ENCODE results near the gene GNG12. TPM values are rescaled to one million over a fixed set of nuclear protein-coding genes. Genes with fewer than 3 reads are reported as not detected.

GNG12 gene
- total and polyA plus RNA-seq, 9 of the 15 experiments (the other 6 are each of a cell fraction or from before 2014, with no cell fraction given) = 2.6 to 6.0 (median 4.1) TPM

DNA sequence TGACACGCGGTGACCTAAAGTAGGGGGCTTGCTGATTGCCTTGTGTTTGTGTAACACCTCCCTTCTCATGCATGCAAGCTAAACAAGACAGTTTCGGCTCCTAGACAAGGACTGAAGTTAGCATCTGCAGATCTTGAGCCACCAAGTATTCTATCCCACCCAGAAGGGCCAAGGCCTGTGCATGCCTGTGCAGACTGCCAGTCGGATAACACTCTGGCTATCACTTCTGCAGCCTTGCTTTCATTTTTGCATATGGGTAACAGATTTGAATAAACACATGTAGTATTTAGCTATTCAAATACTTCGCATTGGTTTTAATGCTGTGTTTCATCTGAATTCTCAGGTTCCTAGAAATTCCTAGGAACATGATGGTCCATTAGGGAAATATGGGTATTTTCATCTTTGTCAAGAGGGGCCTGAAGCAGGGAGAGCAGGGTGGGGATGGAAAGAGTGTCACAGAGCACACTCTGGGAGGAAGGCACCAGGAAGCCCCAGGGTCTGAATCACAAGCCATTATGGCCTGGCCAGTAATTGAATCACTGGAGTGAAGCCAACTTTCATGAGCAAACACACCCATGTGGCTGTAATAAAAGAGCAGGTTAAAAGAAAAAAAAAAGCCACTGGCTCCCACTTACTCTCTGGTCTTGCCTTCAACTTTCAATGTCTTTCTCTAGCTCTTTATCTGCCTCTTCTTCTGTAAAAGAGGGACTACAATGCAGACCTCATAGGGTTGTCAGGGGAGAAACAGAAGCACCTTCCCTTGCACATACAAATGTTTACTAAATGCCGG lies 120.0 kb downstream of the GNG12 start (continued):
- TF ChIP-seq, protein P1, sequence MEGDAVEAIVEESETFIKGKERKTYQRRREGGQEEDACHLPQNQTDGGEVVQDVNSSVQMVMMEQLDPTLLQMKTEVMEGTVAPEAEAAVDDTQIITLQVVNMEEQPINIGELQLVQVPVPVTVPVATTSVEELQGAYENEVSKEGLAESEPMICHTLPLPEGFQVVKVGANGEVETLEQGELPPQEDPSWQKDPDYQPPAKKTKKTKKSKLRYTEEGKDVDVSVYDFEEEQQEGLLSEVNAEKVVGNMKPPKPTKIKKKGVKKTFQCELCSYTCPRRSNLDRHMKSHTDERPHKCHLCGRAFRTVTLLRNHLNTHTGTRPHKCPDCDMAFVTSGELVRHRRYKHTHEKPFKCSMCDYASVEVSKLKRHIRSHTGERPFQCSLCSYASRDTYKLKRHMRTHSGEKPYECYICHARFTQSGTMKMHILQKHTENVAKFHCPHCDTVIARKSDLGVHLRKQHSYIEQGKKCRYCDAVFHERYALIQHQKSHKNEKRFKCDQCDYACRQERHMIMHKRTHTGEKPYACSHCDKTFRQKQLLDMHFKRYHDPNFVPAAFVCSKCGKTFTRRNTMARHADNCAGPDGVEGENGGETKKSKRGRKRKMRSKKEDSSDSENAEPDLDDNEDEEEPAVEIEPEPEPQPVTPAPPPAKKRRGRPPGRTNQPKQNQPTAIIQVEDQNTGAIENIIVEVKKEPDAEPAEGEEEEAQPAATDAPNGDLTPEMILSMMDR (IDR thresholded peaks at IDR 0.05 in 2 of 3, conservative IDR thresholded peaks at IDR 0.05 in 1 of 3; ENCODE audit: insufficient read depth in 2 of 3, low read depth in 1 of 3, low read length in 3 of 3) = no peak
- peak; percentile 90 for TF ChIP-seq NFIC (IDR thresholded peaks at IDR 0.05)
- no peak for TF ChIP-seq SPI1 (IDR thresholded peaks at IDR 0.05; ENCODE audit: borderline replicate concordance, low read depth, low read length)
- TF ChIP-seq SRSF1 (IDR thresholded peaks at IDR 0.05; ENCODE audit: low read depth, low read length) = no peak
- TF ChIP-seq ZFPM2 (CRISPR knock-in tag; IDR thresholded peaks at IDR 0.05) = no peak
- TF ChIP-seq, protein P2, sequence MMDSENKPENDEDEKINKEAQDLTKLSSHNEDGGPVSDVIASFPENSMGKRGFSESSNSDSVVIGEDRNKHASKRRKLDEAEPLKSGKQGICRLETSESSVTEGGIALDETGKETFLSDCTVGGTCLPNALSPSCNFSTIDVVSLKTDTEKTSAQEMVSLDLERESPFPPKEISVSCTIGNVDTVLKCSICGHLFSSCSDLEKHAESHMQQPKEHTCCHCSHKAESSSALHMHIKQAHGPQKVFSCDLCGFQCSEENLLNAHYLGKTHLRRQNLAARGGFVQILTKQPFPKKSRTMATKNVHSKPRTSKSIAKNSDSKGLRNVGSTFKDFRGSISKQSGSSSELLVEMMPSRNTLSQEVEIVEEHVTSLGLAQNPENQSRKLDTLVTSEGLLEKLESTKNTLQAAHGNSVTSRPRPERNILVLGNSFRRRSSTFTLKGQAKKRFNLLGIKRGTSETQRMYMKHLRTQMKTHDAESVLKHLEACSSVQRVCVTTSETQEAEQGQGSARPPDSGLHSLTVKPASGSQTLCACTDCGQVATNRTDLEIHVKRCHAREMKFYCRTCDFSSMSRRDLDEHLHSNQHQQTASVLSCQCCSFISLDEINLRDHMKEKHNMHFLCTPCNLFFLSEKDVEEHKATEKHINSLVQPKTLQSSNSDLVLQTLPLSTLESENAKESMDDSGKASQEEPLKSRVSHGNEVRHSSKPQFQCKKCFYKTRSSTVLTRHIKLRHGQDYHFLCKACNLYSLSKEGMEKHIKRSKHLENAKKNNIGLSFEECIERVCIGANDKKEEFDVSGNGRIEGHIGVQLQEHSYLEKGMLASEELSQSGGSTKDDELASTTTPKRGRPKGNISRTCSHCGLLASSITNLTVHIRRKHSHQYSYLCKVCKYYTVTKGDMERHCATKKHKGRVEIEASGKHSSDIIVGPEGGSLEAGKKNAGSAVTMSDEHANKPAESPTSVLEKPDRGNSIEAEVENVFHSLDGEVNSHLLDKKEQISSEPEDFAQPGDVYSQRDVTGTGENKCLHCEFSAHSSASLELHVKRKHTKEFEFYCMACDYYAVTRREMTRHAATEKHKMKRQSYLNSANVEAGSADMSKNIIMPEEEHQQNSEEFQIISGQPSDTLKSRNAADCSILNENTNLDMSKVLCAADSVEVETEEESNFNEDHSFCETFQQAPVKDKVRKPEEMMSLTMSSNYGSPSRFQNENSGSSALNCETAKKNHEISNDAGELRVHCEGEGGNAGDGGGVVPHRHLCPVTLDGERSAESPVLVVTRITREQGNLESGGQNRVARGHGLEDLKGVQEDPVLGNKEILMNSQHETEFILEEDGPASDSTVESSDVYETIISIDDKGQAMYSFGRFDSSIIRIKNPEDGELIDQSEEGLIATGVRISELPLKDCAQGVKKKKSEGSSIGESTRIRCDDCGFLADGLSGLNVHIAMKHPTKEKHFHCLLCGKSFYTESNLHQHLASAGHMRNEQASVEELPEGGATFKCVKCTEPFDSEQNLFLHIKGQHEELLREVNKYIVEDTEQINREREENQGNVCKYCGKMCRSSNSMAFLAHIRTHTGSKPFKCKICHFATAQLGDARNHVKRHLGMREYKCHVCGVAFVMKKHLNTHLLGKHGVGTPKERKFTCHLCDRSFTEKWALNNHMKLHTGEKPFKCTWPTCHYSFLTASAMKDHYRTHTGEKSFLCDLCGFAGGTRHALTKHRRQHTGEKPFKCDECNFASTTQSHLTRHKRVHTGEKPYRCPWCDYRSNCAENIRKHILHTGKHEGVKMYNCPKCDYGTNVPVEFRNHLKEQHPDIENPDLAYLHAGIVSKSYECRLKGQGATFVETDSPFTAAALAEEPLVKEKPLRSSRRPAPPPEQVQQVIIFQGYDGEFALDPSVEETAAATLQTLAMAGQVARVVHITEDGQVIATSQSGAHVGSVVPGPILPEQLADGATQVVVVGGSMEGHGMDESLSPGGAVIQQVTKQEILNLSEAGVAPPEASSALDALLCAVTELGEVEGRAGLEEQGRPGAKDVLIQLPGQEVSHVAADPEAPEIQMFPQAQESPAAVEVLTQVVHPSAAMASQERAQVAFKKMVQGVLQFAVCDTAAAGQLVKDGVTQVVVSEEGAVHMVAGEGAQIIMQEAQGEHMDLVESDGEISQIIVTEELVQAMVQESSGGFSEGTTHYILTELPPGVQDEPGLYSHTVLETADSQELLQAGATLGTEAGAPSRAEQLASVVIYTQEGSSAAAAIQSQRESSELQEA (IDR thresholded peaks at IDR 0.05; ENCODE audit: low read depth) = no peak
- TF ChIP-seq, protein P3, sequence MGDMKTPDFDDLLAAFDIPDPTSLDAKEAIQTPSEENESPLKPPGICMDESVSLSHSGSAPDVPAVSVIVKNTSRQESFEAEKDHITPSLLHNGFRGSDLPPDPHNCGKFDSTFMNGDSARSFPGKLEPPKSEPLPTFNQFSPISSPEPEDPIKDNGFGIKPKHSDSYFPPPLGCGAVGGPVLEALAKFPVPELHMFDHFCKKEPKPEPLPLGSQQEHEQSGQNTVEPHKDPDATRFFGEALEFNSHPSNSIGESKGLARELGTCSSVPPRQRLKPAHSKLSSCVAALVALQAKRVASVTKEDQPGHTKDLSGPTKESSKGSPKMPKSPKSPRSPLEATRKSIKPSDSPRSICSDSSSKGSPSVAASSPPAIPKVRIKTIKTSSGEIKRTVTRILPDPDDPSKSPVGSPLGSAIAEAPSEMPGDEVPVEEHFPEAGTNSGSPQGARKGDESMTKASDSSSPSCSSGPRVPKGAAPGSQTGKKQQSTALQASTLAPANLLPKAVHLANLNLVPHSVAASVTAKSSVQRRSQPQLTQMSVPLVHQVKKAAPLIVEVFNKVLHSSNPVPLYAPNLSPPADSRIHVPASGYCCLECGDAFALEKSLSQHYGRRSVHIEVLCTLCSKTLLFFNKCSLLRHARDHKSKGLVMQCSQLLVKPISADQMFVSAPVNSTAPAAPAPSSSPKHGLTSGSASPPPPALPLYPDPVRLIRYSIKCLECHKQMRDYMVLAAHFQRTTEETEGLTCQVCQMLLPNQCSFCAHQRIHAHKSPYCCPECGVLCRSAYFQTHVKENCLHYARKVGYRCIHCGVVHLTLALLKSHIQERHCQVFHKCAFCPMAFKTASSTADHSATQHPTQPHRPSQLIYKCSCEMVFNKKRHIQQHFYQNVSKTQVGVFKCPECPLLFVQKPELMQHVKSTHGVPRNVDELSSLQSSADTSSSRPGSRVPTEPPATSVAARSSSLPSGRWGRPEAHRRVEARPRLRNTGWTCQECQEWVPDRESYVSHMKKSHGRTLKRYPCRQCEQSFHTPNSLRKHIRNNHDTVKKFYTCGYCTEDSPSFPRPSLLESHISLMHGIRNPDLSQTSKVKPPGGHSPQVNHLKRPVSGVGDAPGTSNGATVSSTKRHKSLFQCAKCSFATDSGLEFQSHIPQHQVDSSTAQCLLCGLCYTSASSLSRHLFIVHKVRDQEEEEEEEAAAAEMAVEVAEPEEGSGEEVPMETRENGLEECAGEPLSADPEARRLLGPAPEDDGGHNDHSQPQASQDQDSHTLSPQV (IDR thresholded peaks at IDR 0.05) = peak; percentile 44; the same call in 1 of the 2 replicates
- no peak for TF ChIP-seq GTF2A2 (tag; IDR thresholded peaks at IDR 0.05)
- TF ChIP-seq PCBP1 (IDR thresholded peaks at IDR 0.05; ENCODE audit: low read depth, low read length, poor library complexity, severe bottlenecking) = no peak
- TF ChIP-seq, protein P4, sequence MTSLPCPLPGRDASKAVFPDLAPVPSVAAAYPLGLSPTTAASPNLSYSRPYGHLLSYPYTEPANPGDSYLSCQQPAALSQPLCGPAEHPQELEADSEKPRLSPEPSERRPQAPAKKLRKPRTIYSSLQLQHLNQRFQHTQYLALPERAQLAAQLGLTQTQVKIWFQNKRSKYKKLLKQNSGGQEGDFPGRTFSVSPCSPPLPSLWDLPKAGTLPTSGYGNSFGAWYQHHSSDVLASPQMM (CRISPR knock-in tag; IDR thresholded peaks at IDR 0.05) = no peak

Data from K562 (cell line).